CD4-positive, alpha-beta T cell treated with Interferon gamma for 1 hour (primary cell): ENCODE measurements around the gene GPC4.

Experiments
- DNase-seq: peaks from one replicate; pipeline ENCODE4 v3.0.0-alpha.2; 2020

Gene GPC4

GRCh38 chrX:133415276-133416105 is at the start of gene GPC4:
TSS of gene GPC4 (minus strand) at chrX:133415489. CDS start at chrX:133414965, 524 bp downstream.
- DNase-seq: no peak

DNA sequence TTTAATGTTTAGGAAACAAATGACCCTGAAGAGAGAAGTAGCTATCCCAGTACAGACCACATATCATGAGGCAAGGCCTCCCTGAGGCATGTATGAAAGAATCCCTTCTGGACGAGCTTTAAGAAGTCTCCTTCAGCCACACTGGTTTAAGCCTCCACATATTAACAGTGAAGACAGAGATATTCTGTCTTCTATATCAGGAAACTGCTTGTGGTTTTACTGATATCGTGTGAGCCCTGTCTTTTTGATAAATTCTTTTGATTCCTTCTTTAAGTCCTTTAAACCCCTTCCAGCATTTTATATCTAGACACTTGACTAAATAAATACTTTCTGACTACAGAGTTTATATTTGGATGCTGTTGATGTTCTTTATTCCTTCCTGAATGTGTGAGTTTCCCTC is 45.9 kb upstream of the GPC4 start:
- no peak for DNase-seq

- DNase-seq: no peak
Observed at GRCh38 chrX:133454924-133455323, 39.6 kb upstream of the GPC4 start.

DNA sequence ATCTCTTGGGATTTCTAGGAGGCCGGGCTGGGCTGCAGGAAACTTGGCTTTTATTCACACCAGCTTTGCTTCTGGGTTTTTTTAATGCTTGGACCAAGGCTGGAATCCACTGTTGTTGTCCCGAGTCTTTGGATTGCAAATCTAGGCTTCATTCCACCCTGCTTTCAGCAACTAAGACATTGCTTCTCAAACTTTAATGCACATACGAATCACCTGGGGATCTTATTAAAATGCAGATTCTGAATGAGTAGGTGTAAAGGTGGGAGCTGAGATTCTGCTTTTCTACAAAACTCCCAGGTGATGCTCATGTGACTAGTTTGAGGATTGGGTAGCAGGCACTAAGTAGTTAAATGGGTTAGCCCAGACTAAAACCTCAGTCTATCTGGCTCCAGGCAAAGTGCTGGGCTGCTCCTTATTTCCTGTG is 39.2 kb upstream of the GPC4 start:
- DNase-seq: no peak

DNA sequence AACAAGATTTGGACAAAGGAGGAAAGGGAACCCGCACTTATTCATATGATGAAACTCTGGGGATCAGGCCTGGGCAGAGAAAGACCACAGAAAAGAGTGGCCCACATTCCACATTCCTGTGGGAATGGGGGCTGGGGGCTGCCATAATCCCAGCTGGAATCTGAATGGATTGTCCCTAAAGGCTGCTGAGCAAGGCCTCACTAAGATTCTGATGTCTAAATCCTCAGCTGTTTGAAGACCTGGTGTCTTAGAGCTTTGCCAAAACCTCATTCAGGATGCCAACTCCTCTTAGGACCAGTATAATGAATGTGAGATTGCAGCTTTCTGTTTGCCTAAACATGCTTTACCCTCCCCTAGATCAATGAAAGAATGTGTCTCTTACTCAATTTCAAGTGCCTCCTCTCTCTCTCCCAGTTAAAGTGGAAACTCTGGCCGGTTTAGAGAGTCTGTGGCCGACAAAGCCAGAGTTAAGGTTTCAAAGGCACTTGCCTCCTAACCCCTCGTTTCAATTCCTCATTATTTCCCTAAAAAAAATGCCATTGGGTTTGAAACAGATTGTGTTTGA is 33.3 kb upstream of the GPC4 start:
- no peak for DNase-seq

DNA sequence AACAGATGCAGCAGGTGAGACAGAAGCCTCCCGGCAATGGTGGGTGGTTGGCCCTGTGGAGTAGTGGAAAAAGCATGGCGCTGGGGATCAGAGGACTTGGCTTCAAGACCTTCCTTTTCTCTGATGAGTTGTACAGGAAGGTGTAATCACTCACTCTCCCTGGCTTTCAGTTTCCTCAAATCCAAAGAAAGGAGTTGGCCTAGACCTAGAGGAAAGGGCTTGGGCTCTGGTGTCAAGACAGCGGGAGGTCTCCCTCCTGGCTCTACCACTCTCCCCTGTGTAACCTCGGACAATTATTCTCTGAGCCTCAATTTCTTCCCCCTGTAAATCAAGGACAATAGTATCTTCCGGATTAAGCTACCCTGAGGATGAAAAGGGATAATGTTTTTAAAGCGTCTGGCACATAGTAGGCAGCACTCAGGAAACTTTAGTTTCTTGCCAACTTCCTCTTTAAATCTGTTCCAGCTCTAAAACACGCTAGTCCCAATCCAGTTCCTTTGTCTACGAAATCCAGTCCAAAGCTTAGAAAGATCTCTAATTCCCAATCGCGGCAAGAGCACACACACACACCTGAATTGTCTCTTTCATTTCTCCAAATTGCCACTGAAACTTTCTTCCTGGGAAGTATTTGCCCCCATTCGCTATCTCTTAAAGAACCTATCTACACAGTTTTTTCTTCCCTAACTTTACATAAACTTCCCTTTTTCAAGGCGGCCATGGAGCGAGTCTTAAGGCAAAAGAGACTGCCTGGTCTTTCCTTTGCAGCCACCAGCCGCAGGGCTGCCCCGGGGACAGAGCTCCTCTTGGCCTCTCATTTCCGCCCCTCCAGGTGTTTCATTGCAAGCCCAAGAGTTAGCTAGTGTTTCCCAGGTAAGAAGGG is 29.9 kb upstream of the GPC4 start:
- no peak for DNase-seq

DNA sequence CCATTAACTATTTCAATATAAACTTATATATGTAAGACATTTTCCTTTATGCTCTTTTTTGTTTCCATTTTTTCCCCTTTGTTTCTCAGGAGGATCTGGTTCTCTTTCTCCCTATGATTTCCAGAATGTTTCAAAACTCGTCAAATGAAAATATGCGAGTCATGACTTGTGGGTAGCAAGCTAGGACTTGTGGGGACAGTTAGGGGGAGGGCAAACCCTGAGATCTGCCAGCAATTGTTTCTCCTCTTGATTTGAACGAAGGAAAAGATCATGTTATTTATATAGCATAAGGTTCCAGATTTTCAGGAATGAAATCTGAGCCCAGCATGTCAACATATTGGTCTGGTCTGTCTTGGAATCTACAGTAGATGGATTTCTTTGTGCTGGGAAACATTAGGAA is 28.9 kb upstream of the GPC4 start:
- no peak for DNase-seq

DNA sequence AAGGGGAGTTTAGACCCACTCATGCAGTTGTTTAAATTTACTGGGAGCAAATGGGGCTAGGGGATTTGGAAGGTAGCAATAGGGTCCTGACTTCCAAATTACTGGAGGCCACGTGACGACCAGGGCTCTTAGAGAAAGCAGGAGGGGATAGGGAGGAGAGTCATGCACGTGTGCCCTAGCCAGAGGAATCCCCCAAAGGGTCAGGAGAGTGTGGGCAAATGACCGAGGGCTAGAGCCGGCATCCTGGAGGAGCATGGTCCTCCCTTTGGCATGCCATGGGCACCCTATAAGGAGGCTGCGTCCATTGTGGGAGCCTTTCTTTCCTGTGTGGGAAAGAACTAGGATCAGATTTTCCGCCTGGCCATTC is 25.5 kb upstream of the GPC4 start:
- DNase-seq: no peak

GRCh38 chrX:133440081-133440796 is 24.9 kb upstream of the GPC4 start:
- no peak for DNase-seq

- DNase-seq: no peak
Observed at GRCh38 chrX:133437766-133438165, 22.5 kb upstream of the GPC4 start.

DNA sequence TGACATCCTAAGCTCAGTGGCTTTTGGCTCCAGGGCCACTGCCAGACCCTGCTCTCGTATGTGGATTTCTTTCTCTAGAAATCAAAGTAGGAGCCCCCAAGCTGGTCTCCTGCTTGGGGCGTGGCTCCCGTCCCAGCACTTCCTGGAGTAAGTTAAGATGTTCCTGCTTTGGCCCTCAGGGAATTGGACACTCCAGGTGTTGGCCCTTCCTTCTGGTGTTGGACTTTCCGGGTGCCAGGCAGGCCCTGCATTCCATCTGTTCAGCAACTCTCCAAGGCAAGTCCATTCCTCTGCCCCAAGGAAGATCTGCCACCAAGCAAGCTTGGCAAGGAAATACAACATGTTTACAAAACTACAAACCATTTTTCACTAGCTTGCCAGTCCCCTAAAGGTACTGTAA is 22.1 kb upstream of the GPC4 start:
- DNase-seq: no peak

- no peak for DNase-seq
Observed at GRCh38 chrX:133435544-133436124, 20.3 kb upstream of the GPC4 start.

DNA sequence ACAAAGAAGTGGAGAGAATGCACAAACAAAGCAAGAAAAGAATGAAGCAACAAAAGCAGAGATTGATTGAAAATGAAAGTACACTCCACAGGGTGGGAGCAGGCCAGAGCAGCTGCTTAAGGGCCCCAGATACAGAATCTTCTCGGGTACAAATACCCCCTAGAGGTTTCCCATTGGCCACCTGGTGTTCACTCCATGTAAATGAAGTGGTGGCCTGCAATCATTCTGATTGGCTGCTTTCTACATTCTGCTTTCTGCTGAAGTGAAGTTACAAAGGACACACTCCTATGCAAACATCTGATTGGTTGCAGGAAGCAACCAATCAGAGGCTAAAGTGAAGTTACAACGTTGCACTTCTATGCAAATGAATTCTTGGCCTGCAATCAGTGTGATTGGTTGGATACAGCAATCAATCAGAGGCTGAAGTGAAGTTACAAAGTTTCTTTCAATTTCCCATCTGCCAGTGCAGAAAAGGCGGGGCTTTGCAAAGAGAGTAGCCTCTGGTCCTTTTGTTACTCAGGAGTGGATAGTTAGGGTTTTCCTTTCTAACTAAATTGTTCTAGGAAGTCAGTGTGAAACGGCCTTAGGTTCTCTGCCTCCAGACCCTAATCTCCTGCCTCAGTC is 19.0 kb upstream of the GPC4 start:
- DNase-seq: no peak

- no peak for DNase-seq
Observed at GRCh38 chrX:133419911-133420310, 4.6 kb upstream of the GPC4 start.

DNA sequence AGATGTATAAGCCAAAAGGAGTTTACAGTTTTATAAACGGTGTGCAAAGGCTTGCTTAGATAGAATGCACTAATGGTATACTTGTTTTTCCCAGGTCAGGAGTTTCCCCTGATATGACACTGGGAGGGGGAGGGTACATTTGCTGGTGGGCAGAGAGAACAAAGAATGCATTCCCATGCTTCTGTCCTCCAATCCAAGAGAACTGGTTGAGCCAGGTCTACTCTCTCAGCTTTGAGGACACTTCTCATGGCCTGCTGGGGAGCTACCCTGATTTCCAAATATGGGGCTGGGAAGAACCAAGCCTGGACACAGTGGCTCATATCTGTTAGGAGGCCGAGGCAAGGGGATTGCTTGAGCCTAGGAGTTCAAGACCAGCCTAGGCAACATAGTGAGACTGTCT is 3.3 kb upstream of the GPC4 start:
- DNase-seq: no peak

DNA sequence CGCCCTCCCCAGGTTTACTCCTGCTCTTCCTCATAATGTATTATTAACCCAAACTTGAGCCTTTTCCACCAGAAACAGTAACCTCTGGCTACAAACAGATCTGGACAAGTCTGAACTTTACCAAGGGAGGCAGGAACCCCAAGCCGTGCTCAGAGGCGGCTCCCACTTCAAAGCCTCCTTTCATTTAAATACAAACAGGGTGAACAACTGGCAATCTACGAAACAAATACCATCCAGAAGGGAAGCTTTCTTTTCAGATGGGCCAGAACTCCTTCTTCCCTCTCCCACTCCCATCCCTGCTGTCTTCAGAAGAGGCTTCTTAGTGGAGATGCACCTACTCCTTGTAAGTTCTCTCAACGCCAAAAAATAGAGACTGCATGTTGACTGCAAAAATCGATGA is 2.1 kb upstream of the GPC4 start:
- no peak for DNase-seq

DNA sequence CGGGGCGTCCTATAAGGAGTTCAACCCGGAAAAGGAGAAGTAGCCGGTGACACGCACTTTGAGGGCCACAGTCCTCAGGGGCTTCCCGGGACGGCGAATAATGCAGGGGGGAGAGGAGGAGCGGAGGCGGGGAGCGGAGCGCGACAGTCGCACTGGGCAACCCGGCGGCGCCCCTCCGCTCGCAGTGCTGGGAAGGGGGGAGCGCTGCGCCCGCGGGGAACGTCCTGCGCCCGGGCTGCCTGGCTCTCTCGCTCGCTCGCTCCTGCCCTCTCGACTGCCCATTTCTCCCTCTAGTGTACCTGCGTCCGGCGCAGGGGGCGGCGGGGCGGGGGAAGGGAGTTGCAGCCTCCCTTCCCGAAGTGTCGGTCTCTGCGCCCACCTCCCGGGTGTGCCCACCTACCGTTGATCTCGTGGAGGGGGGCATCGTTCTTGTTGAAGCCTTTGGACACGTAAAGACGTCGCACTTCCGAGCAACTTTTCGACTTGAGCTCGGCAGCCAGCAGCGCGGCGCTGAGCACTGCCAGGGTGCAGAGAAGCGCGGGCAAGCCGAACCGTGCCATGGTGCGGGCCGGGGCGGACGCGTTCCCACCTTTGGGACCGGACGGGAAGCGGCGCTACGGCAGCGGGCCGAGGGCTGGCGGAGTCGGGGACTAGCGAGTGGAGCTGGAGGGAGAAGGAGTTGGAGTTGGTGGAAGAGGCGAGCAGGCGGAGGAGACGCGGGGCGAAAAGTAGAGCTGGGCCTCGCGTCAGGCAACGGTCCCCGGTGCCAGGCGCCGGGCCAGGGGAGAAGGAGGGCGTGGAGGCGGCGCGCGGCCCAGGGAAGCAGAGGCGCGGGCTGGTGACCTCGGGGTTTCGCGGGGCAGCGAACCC is 648 bp downstream of the GPC4 start:
- peak; percentile 21 for DNase-seq

GRCh38 chrX:133413218-133413925 is 1.9 kb downstream of the GPC4 start:
- no peak for DNase-seq

GRCh38 chrX:133412665-133413064 is 2.6 kb downstream of the GPC4 start:
- DNase-seq: no peak

DNA sequence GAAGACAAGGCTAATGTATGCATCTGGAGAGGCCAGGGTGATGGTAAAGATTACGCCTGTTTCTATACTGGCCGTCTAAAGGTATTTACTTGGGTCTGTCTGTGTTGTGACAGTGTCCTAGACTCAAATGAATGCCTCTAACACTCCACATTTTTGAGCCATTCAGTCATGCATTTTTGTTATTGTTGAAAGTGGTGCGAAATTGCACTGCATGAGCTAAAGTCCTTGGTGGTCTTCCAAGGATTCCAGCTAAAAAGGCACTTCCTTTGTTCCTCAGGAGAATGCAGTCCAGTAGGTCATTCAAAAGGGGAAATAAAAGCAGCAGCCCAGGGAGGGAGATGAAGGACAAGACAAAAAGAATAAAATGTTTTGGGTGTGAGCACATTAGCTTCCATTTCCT is 3.0 kb downstream of the GPC4 start:
- no peak for DNase-seq

DNA sequence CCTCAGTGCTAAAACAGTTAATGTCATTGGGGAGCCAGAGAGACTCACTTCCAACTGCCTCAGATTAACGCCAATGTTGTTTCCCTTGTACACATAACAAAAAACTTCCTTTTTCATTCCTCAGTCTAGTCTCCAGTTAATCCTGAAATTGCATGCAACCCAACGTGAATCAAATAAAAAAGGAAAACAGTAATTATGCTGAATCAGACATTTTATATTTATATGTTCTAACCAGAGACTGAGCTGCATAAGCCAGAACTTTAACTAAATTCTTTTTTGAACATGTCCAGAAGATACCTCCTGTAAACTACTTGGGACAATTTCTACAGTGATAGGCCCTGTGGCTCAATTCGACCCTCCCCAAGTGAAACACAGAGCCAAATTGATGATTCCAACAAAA is 4.7 kb downstream of the GPC4 start:
- no peak for DNase-seq
